Left ventricle myocardium inferior (tissue), 1 donor: ENCODE data around the gene ALG6. TPM values are rescaled to one million over a fixed set of nuclear protein-coding genes. Genes with fewer than 3 reads are reported as not detected.

Source experiments
- DNase-seq: peaks from one replicate; pipeline ENCODE4 v3.0.0-alpha.2; 2020
- H3K27ac ChIP-seq: fragments of 200-600 bp; replicated peaks from 2 replicates; pipeline ENCODE4 v1.8.0; 2021
- H3K27me3 ChIP-seq: fragments of 200-600 bp; 2 replicates; pipeline ENCODE4 v1.8.0; 2021; ENCODE audit warnings: low read depth
- H3K36me3 ChIP-seq: fragments of 200-600 bp; 2 replicates; pipeline ENCODE4 v1.8.0; 2021
- H3K4me1 ChIP-seq: fragments of 200-600 bp; 2 replicates; pipeline ENCODE4 v1.8.0; 2021
- H3K4me3 ChIP-seq: fragments of 200-600 bp; 2 replicates; pipeline ENCODE4 v1.8.0; 2021; ENCODE audit warnings: mild to moderate bottlenecking, moderate library complexity
- H3K9me3 ChIP-seq: fragments of 200-600 bp; replicated peaks from 2 replicates; pipeline ENCODE4 v1.8.0; 2021
- CTCF ChIP-seq: fragments of 200-600 bp; IDR thresholded peaks from 2 replicates; pipeline ENCODE4 v1.8.0; 2021; ENCODE audit warnings: antibody characterized with exemption, mild to moderate bottlenecking, borderline replicate concordance
- intact Hi-C: fragments of 100-400 bp; cut with micrococcal nuclease; formaldehyde crosslinking; loops from one replicate; pipeline ENCODE4 v1.11.0; 2022
- total RNA-seq: library from RNA; stranded (reverse); fragmentation: NEBNext Ultra II Directional; extraction: Animal tissue kit (Norgen Biotek cat#: 25700); gene quantifications from one replicate; pipeline ENCODE4 v1.2.1, GENCODE V29; 2021
- donor health status: DM: no; HTN: yes; CAD: no; lungs with severe emphysema.

Gene ALG6
- total RNA-seq, 1 donor from 2014 or later, result 4.0 TPM

- no peak for TF ChIP-seq CTCF
- DNase-seq, result no peak
- Histone ChIP-seq H3K9me3 (no peaks in the 10 kb centered on the region), H3K4me1 (peaks cover 38% of the 10 kb centered on the region), H3K36me3 (no peaks in the 10 kb centered on the region), H3K27me3 (peaks cover 100% of the 10 kb centered on the region), H3K4me3 (peak overlapping the region; percentile 7), H3K27ac (no peak overlapping the region)
- intact Hi-C loops, result no loop called here
These were observed 40.7 kb upstream of the ALG6 start for GRCh38 chr1:63326473-63327380.

GRCh38 chr1:63327417-63328054, 39.9 kb upstream of the ALG6 start:
- Histone ChIP-seq H3K9me3 (no peaks in the 10 kb centered on the region), H3K4me1 (peaks cover 30% of the 10 kb centered on the region), H3K27me3 (peaks cover 100% of the 10 kb centered on the region), H3K4me3 (no peak overlapping the region), H3K36me3 (no peaks in the 10 kb centered on the region), H3K27ac (no peak overlapping the region)
- TF ChIP-seq CTCF, result peak; percentile 67
- no peak for DNase-seq
- intact Hi-C loops, result no loop called here

GRCh38 chr1:63328122-63328521, 39.3 kb upstream of the ALG6 start:
- Histone ChIP-seq H3K27me3 (peaks cover 100% of the 10 kb centered on the region), H3K27ac (no peak overlapping the region)
- intact Hi-C loops, result no loop called here

GRCh38 chr1:63328781-63329180, 38.6 kb upstream of the ALG6 start:
- no peak for TF ChIP-seq CTCF
- Histone ChIP-seq H3K4me1 (peaks cover 21% of the 10 kb centered on the region), H3K27me3 (peaks cover 100% of the 10 kb centered on the region), H3K4me3 (no peak overlapping the region), H3K36me3 (no peaks in the 10 kb centered on the region), H3K27ac (no peak overlapping the region), H3K9me3 (no peaks in the 10 kb centered on the region)
- intact Hi-C loops, result no loop called here
- DNase-seq, result no peak

More at GRCh38 chr1:63328122-63328521, 39.3 kb upstream of the ALG6 start:
- no peak for DNase-seq
- Histone ChIP-seq H3K4me3 (no peak overlapping the region), H3K36me3 (no peaks in the 10 kb centered on the region), H3K4me1 (peaks cover 25% of the 10 kb centered on the region), H3K9me3 (no peaks in the 10 kb centered on the region)
- TF ChIP-seq CTCF, result no peak

- no peak for DNase-seq
- no peak for TF ChIP-seq CTCF
- H3K36me3 ChIP-seq, result no peaks in the 10 kb centered on the region
- peak overlapping the region; percentile 15 for H3K4me3 ChIP-seq
- peaks cover 100% of the 10 kb centered on the region for H3K27me3 ChIP-seq
- no peaks in the 10 kb centered on the region for H3K9me3 ChIP-seq
- peaks cover 14% of the 10 kb centered on the region for H3K4me1 ChIP-seq
- intact Hi-C loops, result no loop called here
- H3K27ac ChIP-seq, result no peak overlapping the region
These were observed 37.7 kb upstream of the ALG6 start for GRCh38 chr1:63329621-63330330.
